HCT116 (cell line): ENCODE results near the gene MID1. TPM values are rescaled to one million over a fixed set of nuclear protein-coding genes. Genes with fewer than 3 reads are reported as not detected.

ENCODE experiments used
- ATAC-seq: fragments of 200-7000 bp; cut with Tn5 transposase; 2 replicates; pipeline ENCODE4 v1.9.1; 2020; ENCODE audit warnings: mild to moderate bottlenecking, moderate library complexity
- BruUV-seq: library from RNA; stranded (reverse); fragments of 400-500 nt; replicated peaks from 2 replicates; lab custom pipeline; 2021; lab: Mats Ljungman, UMichigan
- CTCF ChIA-PET: fragments of 300-600 bp; sonication (Branson Sonifier 250); formaldehyde crosslinking; loops from one replicate; lab custom pipeline; 2021; ENCODE audit warnings: antibody characterized with exemption; lab: Charles Lee
- POLR2A ChIA-PET: fragments of 300-600, 350-600 bp; sonication (Branson Sonifier 250); formaldehyde crosslinking; loops from one replicate; lab custom pipeline; 2021; ENCODE audit warnings: antibody characterized with exemption; lab: Charles Lee
- RAD21 ChIA-PET, 2 experiments: fragments of 300-600 bp; sonication (Branson Sonifier 250); formaldehyde crosslinking; loops; one replicate each; lab custom pipeline; 2023; ENCODE audit warnings: low total read pairs in 2 of 2; ENCODE audit not compliant: uncharacterized antibody in 2 of 2, unreplicated experiment in 2 of 2, low non-redundant PET in 1 of 2; lab: Charles Lee
- DNase-seq: peaks from one replicate; pipeline ENCODE4 v3.0.0-alpha.2; 2010; ENCODE audit warnings: low read depth, low spot score
- H2AFZ ChIP-seq: fragments of 200-600 bp; shearing (Covaris generic), sonication (generic); 2 replicates; pipeline ENCODE4 v1.6.1; 2017; ENCODE audit warnings: low read depth, mixed run types, mixed read lengths, antibody characterized with exemption, low read length; ENCODE audit not compliant: poor library complexity, severe bottlenecking
- H3K27ac ChIP-seq: 2 replicates; pipeline ENCODE4 v1.5.1; 2012; ENCODE audit warnings: low read depth, low read length
- H3K27me3 ChIP-seq: fragments of 200-600 bp; sonication (generic); 2 replicates; pipeline ENCODE4 v1.6.1; 2016; ENCODE audit warnings: mixed run types, low read length, mixed read lengths; ENCODE audit not compliant: insufficient read depth
- H3K36me3 ChIP-seq, 2 experiments: fragments of 200-500 bp in 1 of 2; fragments of 200-600 bp in 1 of 2; sonication (Bioruptor generic) in 1 of 2; sonication (generic) in 1 of 2; 2 replicates each; pipeline versions ENCODE4 v1.5.1 to v1.6.1; 2014 to 2016; ENCODE audit warnings: low read length in 2 of 2, inconsistent platforms in 1 of 2, mixed read lengths in 1 of 2, mixed run types in 1 of 2; ENCODE audit not compliant: insufficient read depth in 2 of 2, control insufficient read depth in 1 of 2
- H3K4me1 ChIP-seq, 2 experiments: fragments of 200-600 bp in 1 of 2; sonication (generic) in 1 of 2; 2 replicates each; pipeline versions ENCODE4 v1.5.1 to v1.6.1; 2012 to 2017; ENCODE audit warnings: low read length in 2 of 2, inconsistent platforms in 1 of 2, mild to moderate bottlenecking in 1 of 2, mixed read lengths in 1 of 2, mixed run types in 1 of 2, moderate library complexity in 1 of 2; ENCODE audit not compliant: insufficient read depth in 2 of 2, control insufficient read depth in 1 of 2
- H3K4me2 ChIP-seq: fragments of 200-600 bp; sonication (generic); 2 replicates; pipeline ENCODE4 v1.6.1; 2017; ENCODE audit warnings: mixed run types, low read length, mixed read lengths
- H3K4me3 ChIP-seq, 2 experiments: fragments of 200-600 bp in 1 of 2; sonication (generic) in 1 of 2; replicated peaks in 1 of 2; 2 replicates each; pipeline ENCODE4 v1.5.1; 2011 to 2016; ENCODE audit warnings: low read length in 2 of 2, control low read depth in 1 of 2, low read depth in 1 of 2, mild to moderate bottlenecking in 1 of 2, mixed read lengths in 1 of 2, mixed run types in 1 of 2
- H3K79me2 ChIP-seq: fragments of 200-600 bp; sonication (generic); 2 replicates; pipeline ENCODE4 v1.6.1; 2017; ENCODE audit warnings: mild to moderate bottlenecking, mixed run types, low read length, moderate library complexity, mixed read lengths; ENCODE audit not compliant: insufficient read depth
- H3K9ac ChIP-seq: fragments of 200-600 bp; sonication (generic); 2 replicates; pipeline ENCODE4 v1.6.1; 2016; ENCODE audit warnings: low read length, mixed read lengths
- H3K9me2 ChIP-seq: fragments of 200-600 bp; sonication (generic), shearing (Covaris generic); 2 replicates; pipeline ENCODE4 v1.6.1; 2017; ENCODE audit warnings: mixed run types, mild to moderate bottlenecking, moderate library complexity; ENCODE audit not compliant: insufficient read depth
- H3K9me3 ChIP-seq, 2 experiments: fragments of 200-500 bp in 1 of 2; fragments of 200-600 bp in 1 of 2; sonication (Bioruptor generic) in 1 of 2; sonication (generic) in 1 of 2; 2 replicates each; pipeline ENCODE4 v1.6.1; 2014 to 2017; ENCODE audit warnings: low read length in 2 of 2, mixed read lengths in 2 of 2, inconsistent platforms in 1 of 2, low read depth in 1 of 2, mild to moderate bottlenecking in 1 of 2, mixed run types in 1 of 2, moderate library complexity in 1 of 2; ENCODE audit not compliant: control insufficient read depth in 1 of 2, insufficient read depth in 1 of 2
- H4K20me1 ChIP-seq: fragments of 200-600 bp; sonication (generic), shearing (Covaris generic); 2 replicates; pipeline ENCODE4 v1.6.1; 2017; ENCODE audit warnings: mixed run types, mild to moderate bottlenecking, moderate library complexity; ENCODE audit not compliant: insufficient read depth
- CEBPB ChIP-seq: IDR thresholded peaks from 2 replicates; pipeline ENCODE4 v1.6.1; 2012; ENCODE audit warnings: low read depth
- CTCF ChIP-seq, 3 experiments: fragments of 200-600 bp in 1 of 3; sonication (generic) in 1 of 3; IDR thresholded peaks in 2 of 3; conservative IDR thresholded peaks in 1 of 3; 2 replicates each; pipeline ENCODE4 v1.5.1; 2012 to 2017; ENCODE audit warnings: low read depth in 2 of 3, low read length in 2 of 3, antibody characterized with exemption in 1 of 3, borderline replicate concordance in 1 of 3, control low read depth in 1 of 3, mild to moderate bottlenecking in 1 of 3, mixed read lengths in 1 of 3, mixed run types in 1 of 3, moderate library complexity in 1 of 3; ENCODE audit not compliant: insufficient read depth in 1 of 3
- EGR1 ChIP-seq: IDR thresholded peaks from 2 replicates; pipeline ENCODE4 v1.6.1; 2012; ENCODE audit warnings: low read depth
- ELF1 ChIP-seq: IDR thresholded peaks from 2 replicates; pipeline ENCODE4 v1.6.1; 2012; ENCODE audit warnings: low read depth, borderline replicate concordance
- EZH2 ChIP-seq: fragments of 200-600 bp; sonication (generic); IDR thresholded peaks from 2 replicates; pipeline ENCODE4 v1.6.1; 2017; ENCODE audit warnings: antibody characterized with exemption, mixed run types
- JUND ChIP-seq: IDR thresholded peaks from 2 replicates; pipeline ENCODE4 v1.6.1; 2012
- POLR2AphosphoS5 ChIP-seq: IDR thresholded peaks from 2 replicates; pipeline ENCODE4 v1.6.1; 2011; ENCODE audit warnings: mild to moderate bottlenecking, low read depth, low read length, moderate library complexity
- RAD21 ChIP-seq: IDR thresholded peaks from 2 replicates; pipeline ENCODE4 v1.6.1; 2012; ENCODE audit warnings: low read depth, mild to moderate bottlenecking
- SIN3A ChIP-seq: IDR thresholded peaks from 2 replicates; pipeline ENCODE4 v1.6.1; 2012; ENCODE audit warnings: low read depth
- SRF ChIP-seq: IDR thresholded peaks from 2 replicates; pipeline ENCODE4 v1.6.1; 2012; ENCODE audit warnings: low read depth
- TCF7L2 ChIP-seq: IDR thresholded peaks from 2 replicates; pipeline ENCODE4 v1.7.0; 2011; ENCODE audit warnings: borderline replicate concordance, inconsistent platforms; ENCODE audit not compliant: insufficient read depth, insufficient read length; ENCODE audit errors: extremely low read depth
- ZFX ChIP-seq: fragments of 450-650 bp; IDR thresholded peaks from 2 replicates; pipeline ENCODE4 v1.6.1; 2017
- ZNF274 ChIP-seq: fragments of 200-500 bp; sonication (Bioruptor generic); IDR thresholded peaks from 2 replicates; pipeline ENCODE4 v1.6.1; 2014; ENCODE audit warnings: mild to moderate bottlenecking, low read depth, low read length, inconsistent platforms
- intact Hi-C: fragments of 100-400 bp; cut with micrococcal nuclease; formaldehyde crosslinking; loops from 2 replicates; pipeline ENCODE4 v1.10.0; 2022
- total RNA-seq: library from RNA; stranded (reverse); gene quantifications from one replicate; pipeline ENCODE4 v1.2.1, GENCODE V29; 2021; ENCODE audit not compliant: unreplicated experiment

MID1 gene
- total RNA-seq, 1 experiment from 2014 or later, result 48.8 TPM

DNA sequence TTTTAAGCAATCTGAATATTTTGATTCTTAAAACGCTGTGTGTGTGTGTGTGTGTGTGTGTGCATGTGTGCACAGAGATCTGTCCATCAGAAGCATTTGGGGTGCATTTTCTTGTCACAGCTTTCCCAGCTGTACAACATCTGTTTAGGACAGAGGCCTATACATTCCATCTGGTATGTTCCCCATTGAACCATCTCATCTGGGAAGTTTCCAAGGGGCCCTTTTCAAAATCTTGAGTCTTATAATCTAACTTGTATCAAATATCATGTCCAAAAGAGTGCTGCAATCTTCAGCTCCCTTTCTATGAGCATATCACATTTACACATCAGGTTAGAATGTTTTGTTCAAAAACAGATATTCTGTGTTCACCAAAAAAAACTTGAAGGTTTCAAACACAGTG lies 16.5 kb upstream of the MID1 start (continued):
- TF ChIP-seq CEBPB (no peak), JUND (no peak), SIN3A (no peak), ZNF274 (no peak), TCF7L2 (no peak), SRF (no peak), ELF1 (no peak), ZFX (no peak), POLR2AphosphoS5 (no peak), EGR1 (no peak)
- TF ChIP-seq, all 23 proteins: peak for 0

DNA sequence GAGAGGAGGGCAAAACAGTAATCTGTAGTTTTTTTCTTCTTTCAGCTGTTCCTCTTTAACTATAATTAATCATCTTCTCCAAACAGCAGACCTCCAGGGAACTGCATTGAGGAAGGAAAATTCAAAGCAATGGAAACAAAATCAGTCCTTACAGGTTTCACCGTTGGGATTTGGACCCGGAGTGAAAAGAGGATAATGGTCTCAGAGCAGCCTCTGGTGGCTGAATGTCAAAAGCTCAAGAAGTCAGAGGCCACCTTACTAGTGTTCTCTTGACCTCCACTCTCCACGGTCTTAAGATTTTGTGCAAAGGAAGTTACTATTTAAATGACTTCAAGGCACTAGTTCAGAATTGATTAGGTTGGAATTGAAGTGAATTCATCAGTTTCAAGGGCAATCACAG lies 16.0 kb upstream of the MID1 start:
- H3K9me3 ChIP-seq, result no peaks in the 10 kb centered on the region
- no TSS peak for BruUV-seq
- DNase-seq (peak; percentile 59), ATAC-seq (peak; percentile 48)
- H3K27me3 ChIP-seq, result no peaks in the 10 kb centered on the region
- H4K20me1 ChIP-seq, result no peaks in the 10 kb centered on the region
- H3K9me2 ChIP-seq, result no peaks in the 10 kb centered on the region
- no peaks in the 10 kb centered on the region; the same call in 1 of the 2 replicates for H3K79me2 ChIP-seq
- ChIA-PET CTCF (interaction anchor here (1.8 kb wide), 1 partner anchor 446 kb away, joined by 22 read pairs; no protein-coding TSS in a partner anchor), RAD21 (interaction anchor here in 1 of 2 experiments (1.0 kb wide), 1 partner anchor 446 kb away, joined by 3 read pairs; no protein-coding TSS in a partner anchor), POLR2A (no interaction called here)
- intact Hi-C loops, result loop anchor here (1.0 kb wide), 2 partner anchors 310 to 446 kb away; no protein-coding TSS in a partner anchor
- no peaks in the 10 kb centered on the region for H3K36me3 ChIP-seq
- peaks cover 38 to 51% of the 10 kb centered on the region in 2 experiments for H3K4me1 ChIP-seq
- TF ChIP-seq EZH2, result no peak
- TF ChIP-seq RAD21, result peak; percentile 88
- TF ChIP-seq CTCF (IDR thresholded peaks at IDR 0.05 in 2 of 3, conservative IDR thresholded peaks at IDR 0.05 in 1 of 3; ENCODE audit: borderline replicate concordance in 1 of 3, insufficient read depth in 1 of 3, low read depth in 2 of 3, low read length in 2 of 3), result peak; percentile 57 to 77 (median 65); a peak in 5 of 6 replicates
- peak overlapping the region; percentile 51 for H3K9ac ChIP-seq
- peak overlapping the region; percentile 72 for H3K4me2 ChIP-seq
- H3K27ac ChIP-seq, result peak overlapping the region; percentile 93; the same call in 1 of the 2 replicates
- 0 out of 4 replicates have a peak overlapping the region, but pooled peaks of 1 of the 2 experiments have one; percentile 26 for H3K4me3 ChIP-seq
- H2AFZ ChIP-seq, result no peak overlapping the region
